DOHH2 (cell line): ENCODE measurements around the gene GNLY.

Experiments used
- H3F3A ChIP-seq: fragments of 200-600 bp; sonication (generic), shearing (Covaris generic); 2 replicates; pipeline ENCODE4 v1.6.0; 2016; ENCODE audit warnings: antibody characterized with exemption, mild to moderate bottlenecking; ENCODE audit not compliant: control insufficient read depth, insufficient read depth
- H3K27ac ChIP-seq: fragments of 200-600 bp; sonication (generic); 2 replicates; pipeline ENCODE4 v1.5.1; 2014; ENCODE audit warnings: low read depth, mild to moderate bottlenecking, low read length, moderate library complexity
- H3K27me3 ChIP-seq: fragments of 200-600 bp; sonication (generic); 2 replicates; pipeline ENCODE4 v1.6.1; 2014; ENCODE audit warnings: mild to moderate bottlenecking, low read length, mixed read lengths; ENCODE audit not compliant: control insufficient read depth
- H3K36me3 ChIP-seq: fragments of 200-600 bp; sonication (generic); 2 replicates; pipeline ENCODE4 v1.6.1; 2014; ENCODE audit warnings: mild to moderate bottlenecking, low read length, moderate library complexity, mixed read lengths; ENCODE audit not compliant: control insufficient read depth
- H3K4me1 ChIP-seq: fragments of 200-600 bp; sonication (generic); 2 replicates; pipeline ENCODE4 v1.6.1; 2014; ENCODE audit warnings: mild to moderate bottlenecking, low read length, mixed read lengths; ENCODE audit not compliant: control insufficient read depth
- H3K4me2 ChIP-seq: fragments of 200-600 bp; sonication (generic); 2 replicates; pipeline ENCODE4 v1.6.0; 2014; ENCODE audit warnings: mild to moderate bottlenecking, low read length, moderate library complexity
- H3K4me3 ChIP-seq: fragments of 200-600 bp; sonication (generic); 2 replicates; pipeline ENCODE4 v1.5.1; 2014; ENCODE audit warnings: mild to moderate bottlenecking, low read length, mixed read lengths
- H3K79me2 ChIP-seq: fragments of 200-600 bp; sonication (generic); 2 replicates; pipeline ENCODE4 v1.6.1; 2014; ENCODE audit warnings: mild to moderate bottlenecking, low read length, mixed read lengths; ENCODE audit not compliant: control insufficient read depth
- H3K9me2 ChIP-seq: fragments of 200-600 bp; sonication (generic); replicated peaks from 2 replicates; pipeline ENCODE4 v1.6.1; 2014; ENCODE audit warnings: mild to moderate bottlenecking, low read length, mixed read lengths; ENCODE audit not compliant: control insufficient read depth
- H3K9me3 ChIP-seq: fragments of 200-600 bp; sonication (generic); 2 replicates; pipeline ENCODE4 v1.6.1; 2014; ENCODE audit warnings: antibody characterized with exemption, low read length, mixed read lengths; ENCODE audit not compliant: control insufficient read depth, insufficient read depth
- H4K20me1 ChIP-seq: fragments of 200-600 bp; sonication (generic); 2 replicates; pipeline ENCODE4 v1.6.0; 2014; ENCODE audit warnings: low read depth, mild to moderate bottlenecking, antibody characterized with exemption, low read length, moderate library complexity; ENCODE audit not compliant: control insufficient read depth, insufficient read depth
- CTCF ChIP-seq: fragments of 200-600 bp; sonication (generic); IDR thresholded peaks from one replicate; pipeline ENCODE4 v1.5.1; 2014; ENCODE audit warnings: antibody characterized with exemption, mild to moderate bottlenecking, low read depth, low read length; ENCODE audit not compliant: poor library complexity, severe bottlenecking
- EZH2phosphoT487 ChIP-seq: fragments of 200-600 bp; sonication (generic); IDR thresholded peaks from 2 replicates; pipeline ENCODE4 v1.6.1; 2017; ENCODE audit warnings: borderline replicate concordance, mild to moderate bottlenecking, antibody characterized with exemption, low read length, moderate library complexity, mixed read lengths

GNLY gene

GRCh38 chr2:85666435-85667316 is 27.5 kb upstream of the GNLY start:
- no peaks in the 10 kb centered on the region for H3F3A ChIP-seq
- no peak overlapping the region for H3K4me2 ChIP-seq
- no peaks in the 10 kb centered on the region for H3K4me1 ChIP-seq
- H4K20me1 ChIP-seq = no peaks in the 10 kb centered on the region
- H3K27me3 ChIP-seq = no peaks in the 10 kb centered on the region
- H3K4me3 ChIP-seq = no peak overlapping the region
- no peaks in the 10 kb centered on the region for H3K36me3 ChIP-seq
- H3K79me2 ChIP-seq = no peaks in the 10 kb centered on the region
- no peak overlapping the region for H3K27ac ChIP-seq
- no peaks in the 10 kb centered on the region for H3K9me2 ChIP-seq
- no peaks in the 10 kb centered on the region for H3K9me3 ChIP-seq
- no peak for TF ChIP-seq CTCF
- no peak for TF ChIP-seq EZH2phosphoT487

DNA sequence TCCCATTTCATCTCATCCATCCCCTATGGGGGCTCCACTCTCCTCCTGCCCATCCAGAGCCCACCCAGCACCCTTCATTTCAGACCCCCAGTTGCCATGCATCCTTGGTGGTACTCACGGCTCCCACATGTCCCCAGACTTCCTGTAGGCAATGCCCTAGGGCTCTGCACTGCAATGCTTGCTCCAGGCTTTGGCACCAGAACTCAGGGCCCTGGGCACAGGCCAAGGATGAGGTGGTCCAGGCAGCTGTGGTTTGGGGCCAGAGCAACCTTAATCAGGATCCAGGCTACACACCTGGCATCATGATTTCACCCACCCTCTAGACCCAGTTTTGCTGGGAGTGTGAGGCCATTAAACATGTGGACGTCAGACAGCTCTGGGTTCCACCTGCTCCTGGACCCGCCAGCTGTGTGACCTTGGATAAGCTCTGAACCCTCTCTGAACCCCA is 26.6 kb upstream of the GNLY start:
- no peaks in the 10 kb centered on the region for H3K9me2 ChIP-seq
- no peaks in the 10 kb centered on the region for H3K79me2 ChIP-seq
- no peak overlapping the region for H3K4me2 ChIP-seq
- no peaks in the 10 kb centered on the region for H3K4me1 ChIP-seq
- no peaks in the 10 kb centered on the region for H4K20me1 ChIP-seq
- H3K27ac ChIP-seq = no peak overlapping the region
- H3K27me3 ChIP-seq = no peaks in the 10 kb centered on the region
- no peaks in the 10 kb centered on the region for H3K9me3 ChIP-seq
- no peaks in the 10 kb centered on the region for H3K36me3 ChIP-seq
- H3F3A ChIP-seq = no peaks in the 10 kb centered on the region
- TF ChIP-seq CTCF (no peak), EZH2phosphoT487 (no peak)
- H3K4me3 ChIP-seq = no peak overlapping the region

DNA sequence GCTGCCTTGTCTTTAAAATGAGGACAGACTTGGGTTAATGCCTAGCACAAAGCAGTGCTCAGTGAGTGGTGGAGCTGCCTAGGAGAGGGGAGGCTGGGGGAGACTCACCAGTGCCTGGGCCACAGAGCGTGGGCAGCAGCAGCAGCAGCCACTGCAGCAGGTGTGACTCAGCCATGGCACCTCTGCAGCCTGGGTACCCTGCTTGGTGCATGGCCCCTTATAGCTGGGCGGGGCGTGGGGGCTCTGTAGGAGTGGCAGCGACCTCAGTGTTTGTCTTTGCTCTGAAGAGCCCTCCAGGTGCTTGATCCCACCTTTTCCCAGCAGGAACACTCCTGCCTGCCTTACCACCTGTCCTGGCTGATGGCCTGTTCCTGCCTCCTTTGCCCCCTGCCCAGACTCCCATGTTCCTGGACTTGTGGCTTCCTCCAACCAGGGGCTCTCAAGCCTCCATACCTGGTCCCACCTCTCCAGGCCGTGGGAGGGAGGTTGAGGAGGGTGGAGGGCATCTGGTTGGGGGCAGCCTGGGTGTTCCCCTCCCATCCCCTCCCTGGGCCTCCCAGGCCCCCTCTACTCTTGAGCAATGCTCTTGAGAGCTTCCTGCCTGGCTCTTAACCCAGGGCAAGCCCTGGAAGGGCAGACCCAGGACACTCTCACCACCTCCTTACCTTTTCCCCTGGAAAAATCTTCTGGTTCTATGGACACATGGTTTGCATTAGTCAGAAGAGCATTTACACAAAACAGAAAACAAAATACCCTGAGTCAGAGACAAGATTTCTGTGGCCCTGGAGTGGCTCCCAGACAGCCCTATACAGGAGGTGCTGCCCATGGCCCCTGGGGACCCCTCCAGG is 25.9 kb upstream of the GNLY start, which contains the start of gene SFTPB:
Gene SFTPB, minus strand, starts transcription at position 191 of the 848 bp plus-strand sequence. Its CDS starts 16 bp downstream, at position 175.
- Histone ChIP-seq H4K20me1 (no peaks in the 10 kb centered on the region), H3F3A (no peaks in the 10 kb centered on the region), H3K9me2 (no peaks in the 10 kb centered on the region), H3K4me2 (no peak within 1 kb of the TSS), H3K4me3 (no peak within 1 kb of the TSS), H3K4me1 (no peaks in the 10 kb centered on the region), H3K9me3 (no peaks in the 10 kb centered on the region), H3K27me3 (0 out of 2 replicates have a peak, but pooled peaks cover 2% of the 10 kb centered on the region), H3K27ac (no peak within 1 kb of the TSS), H3K79me2 (no peaks in the 10 kb centered on the region), H3K36me3 (no peaks in the 10 kb centered on the region)
- no peak for TF ChIP-seq CTCF
- TF ChIP-seq EZH2phosphoT487 = no peak
